GM21619 (cell line): ENCODE results near the gene ABCD1.

Experiments
- ATAC-seq: cut with Tn5 transposase; IDR thresholded peaks from one replicate; pipeline ENCODE4 v1.9.1; 2021; ENCODE audit not compliant: unreplicated experiment

ABCD1 gene

DNA sequence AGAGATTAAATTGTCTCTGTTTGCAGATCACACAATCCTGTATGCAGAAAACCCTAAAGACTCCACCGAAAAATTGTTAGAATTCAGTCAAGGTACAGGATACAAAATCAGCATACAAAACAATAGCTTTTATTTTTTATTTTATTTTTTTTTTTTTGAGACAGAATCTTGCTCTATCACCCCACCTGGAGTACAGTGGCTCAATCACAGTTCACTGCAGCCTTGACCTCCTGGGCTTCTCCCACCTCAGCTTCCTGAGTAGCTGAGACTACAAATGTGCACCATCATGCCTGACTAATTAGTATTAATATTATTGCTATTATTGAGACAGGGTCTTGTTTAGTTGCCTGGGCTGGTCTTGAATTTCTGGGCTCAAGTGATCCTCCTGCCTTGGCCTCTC is 30.5 kb downstream of the ABCD1 start:
- no peak for ATAC-seq

DNA sequence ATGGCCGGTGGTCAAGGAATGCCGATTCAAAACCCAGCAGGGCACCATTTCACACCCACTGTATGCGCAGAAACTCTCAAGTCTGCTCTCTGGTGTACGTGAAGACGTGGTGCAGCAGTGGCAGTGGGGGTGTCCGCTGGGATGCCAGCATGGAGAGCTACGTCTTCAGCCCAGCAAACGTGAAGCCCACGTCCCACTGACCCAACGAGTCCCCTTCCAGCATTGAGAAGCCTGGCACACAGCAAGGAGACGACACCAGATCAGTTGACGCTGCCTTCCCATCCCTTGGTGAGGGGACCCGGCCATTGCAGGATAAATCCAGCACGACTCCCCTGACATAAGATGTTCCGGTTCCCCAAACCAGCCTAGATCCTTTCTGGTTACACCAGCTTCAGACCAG is 37.2 kb downstream of the ABCD1 start:
- ATAC-seq: no peak

GRCh38 chrX:153762626-153763173 is 38.0 kb downstream of the ABCD1 start:
- ATAC-seq: no peak

GRCh38 chrX:153763298-153763932 is 38.8 kb downstream of the ABCD1 start:
- no peak for ATAC-seq

GRCh38 chrX:153763989-153764755 is 39.5 kb downstream of the ABCD1 start, which contains the start of gene PLXNB3:
Gene PLXNB3 (plus strand): TSS chrX:153764249. CDS start chrX:153765536, 1,287 bp downstream.
- no peak for ATAC-seq

DNA sequence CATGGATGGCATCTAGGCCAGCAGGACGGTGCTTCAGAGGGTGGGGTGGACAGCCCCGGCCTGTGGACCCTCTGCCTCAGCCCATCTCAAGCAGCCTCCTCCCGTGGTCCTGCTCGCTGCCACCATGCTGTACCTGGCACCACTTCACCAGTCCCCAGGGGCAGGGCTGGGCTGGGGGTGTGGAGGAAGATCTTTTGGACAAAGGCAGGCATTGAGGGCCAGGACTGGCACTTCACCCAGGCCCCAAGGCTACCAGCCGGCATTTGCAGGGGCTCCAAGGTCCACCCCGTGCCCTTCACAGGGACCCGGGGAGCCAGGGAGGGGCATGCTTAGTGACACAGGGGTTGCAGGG is 40.1 kb downstream of the ABCD1 start:
- no peak for ATAC-seq

DNA sequence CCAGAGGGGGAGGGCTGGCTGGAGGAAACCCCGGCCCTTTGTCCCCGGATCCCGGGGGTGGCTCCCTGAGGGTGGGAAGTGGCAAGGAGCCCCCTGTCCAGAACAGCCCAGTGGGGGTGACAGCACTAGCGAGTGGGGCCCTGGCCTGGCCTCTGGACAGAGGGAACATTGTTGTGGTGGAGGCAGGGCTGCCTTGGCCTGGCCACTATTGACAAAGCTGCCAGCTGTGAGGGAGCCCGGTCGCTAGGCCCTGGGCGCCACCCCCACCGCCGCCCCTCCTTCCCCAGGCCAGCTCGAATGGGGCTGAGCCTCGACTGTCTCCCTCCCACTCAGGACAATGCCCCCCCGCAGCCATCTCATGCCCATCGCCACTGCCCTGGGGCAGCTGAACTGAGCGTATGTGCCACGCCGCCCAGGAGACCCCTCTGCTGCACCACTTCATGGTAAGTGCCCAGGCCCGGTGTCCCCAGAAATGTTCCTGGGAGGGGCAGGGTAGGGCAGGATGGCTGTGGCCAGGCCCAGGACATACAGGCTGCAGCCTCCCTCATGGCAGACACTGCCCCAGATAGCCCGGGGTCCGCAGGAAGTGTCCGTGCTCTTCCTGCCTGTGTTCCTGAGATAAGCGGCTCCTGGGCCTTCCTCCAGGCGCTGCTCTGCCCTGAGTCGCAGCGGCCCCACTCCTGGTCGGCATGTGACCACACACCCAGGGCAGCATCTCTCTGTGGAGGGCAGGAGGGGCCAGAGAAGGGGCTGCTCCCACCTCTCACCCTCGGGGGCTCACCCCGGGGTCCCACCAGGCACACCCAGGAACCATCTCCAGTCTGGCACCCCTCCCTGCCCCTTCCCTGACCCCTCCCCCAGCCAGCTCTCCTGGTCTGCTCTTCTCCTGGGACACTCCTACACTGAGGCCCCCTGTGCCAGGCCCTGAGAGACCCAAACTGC is 40.8 kb downstream of the ABCD1 start:
- ATAC-seq: no peak

GRCh38 chrX:153766098-153766817 is 41.6 kb downstream of the ABCD1 start:
- ATAC-seq: no peak

DNA sequence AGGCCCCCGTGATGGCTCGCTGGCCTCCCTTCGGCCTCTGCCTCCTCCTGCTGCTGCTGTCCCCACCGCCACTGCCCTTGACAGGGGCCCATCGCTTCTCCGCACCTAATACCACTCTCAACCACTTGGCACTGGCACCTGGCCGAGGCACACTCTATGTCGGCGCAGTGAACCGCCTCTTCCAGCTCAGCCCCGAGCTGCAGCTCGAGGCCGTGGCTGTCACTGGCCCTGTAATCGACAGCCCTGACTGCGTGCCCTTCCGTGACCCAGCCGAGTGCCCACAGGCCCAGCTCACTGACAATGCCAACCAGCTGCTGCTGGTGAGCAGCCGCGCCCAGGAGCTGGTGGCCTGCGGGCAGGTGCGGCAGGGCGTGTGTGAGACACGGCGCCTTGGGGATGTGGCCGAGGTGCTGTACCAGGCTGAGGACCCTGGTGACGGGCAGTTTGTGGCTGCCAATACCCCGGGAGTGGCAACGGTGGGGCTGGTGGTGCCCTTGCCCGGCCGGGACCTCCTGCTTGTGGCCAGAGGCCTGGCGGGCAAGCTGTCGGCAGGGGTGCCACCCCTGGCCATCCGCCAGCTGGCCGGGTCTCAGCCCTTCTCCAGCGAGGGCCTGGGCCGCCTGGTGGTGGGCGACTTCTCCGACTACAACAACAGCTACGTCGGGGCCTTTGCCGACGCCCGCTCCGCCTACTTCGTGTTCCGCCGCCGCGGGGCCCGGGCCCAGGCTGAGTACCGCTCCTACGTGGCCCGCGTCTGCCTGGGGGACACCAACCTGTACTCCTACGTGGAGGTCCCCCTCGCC is 42.4 kb downstream of the ABCD1 start:
- ATAC-seq: no peak

GRCh38 chrX:153767674-153768055 is 43.0 kb downstream of the ABCD1 start:
- no peak for ATAC-seq

DNA sequence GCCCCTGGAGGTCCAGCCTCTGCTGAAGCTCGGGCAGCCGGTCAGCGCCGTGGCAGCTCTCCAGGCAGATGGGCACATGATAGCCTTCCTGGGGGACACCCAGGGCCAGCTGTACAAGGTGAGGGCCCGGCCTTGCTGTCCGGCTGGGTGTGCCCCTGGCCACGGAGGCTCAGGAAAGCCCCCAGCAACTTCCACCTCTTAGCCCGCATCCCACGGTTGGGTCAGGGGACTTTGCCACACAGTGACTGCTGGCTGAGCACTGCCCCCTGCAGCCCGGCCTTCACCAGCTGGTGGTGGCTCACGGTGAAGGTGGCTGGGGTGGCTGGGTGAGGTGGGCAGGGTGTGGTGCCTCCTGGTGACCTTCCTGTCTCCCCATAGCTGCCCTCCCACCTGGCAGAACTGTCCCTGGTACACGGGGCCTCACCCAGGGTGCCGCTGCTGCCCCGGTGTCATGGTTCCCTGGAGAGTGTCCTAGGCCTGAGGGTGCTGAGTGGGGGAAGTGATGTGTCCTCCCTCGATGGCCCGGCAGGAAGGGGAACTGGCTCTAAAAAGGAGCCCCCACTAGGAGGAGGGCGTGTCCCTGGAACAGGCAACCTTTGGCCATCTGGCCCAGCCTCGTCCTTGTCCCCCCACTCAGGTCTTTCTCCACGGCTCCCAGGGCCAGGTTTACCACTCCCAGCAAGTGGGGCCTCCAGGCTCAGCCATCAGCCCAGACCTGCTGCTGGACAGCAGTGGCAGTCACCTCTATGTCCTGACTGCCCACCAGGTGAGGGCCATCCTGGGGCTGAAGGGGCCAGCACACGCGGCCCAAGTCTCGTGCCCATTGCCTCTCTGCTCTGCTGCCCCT is 43.9 kb downstream of the ABCD1 start:
- ATAC-seq: no peak

GRCh38 chrX:153769158-153769864 is 44.7 kb downstream of the ABCD1 start:
- no peak for ATAC-seq

GRCh38 chrX:153769865-153770600 is 45.4 kb downstream of the ABCD1 start:
- ATAC-seq: no peak

- ATAC-seq: no peak
Measured at GRCh38 chrX:153770601-153771414, 46.2 kb downstream of the ABCD1 start.

GRCh38 chrX:153771415-153772315 is 47.0 kb downstream of the ABCD1 start:
- no peak for ATAC-seq
